WTC11 (cell line): ENCODE results near the gene PPARA. TPM values are rescaled to one million over a fixed set of nuclear protein-coding genes. Genes with fewer than 3 reads are reported as not detected.

Experiments used
- ATAC-seq: fragments of 200-7000 bp; cut with Tn5 transposase; 2 replicates; pipeline ENCODE4 v1.10.0; 2021; ENCODE audit warnings: mild to moderate bottlenecking, moderate library complexity
- CTCF ChIA-PET: fragments of 300-600 bp; sonication (Branson Sonifier 250); formaldehyde crosslinking; loops from one replicate; lab custom pipeline; 2021; ENCODE audit warnings: antibody characterized with exemption; lab: Charles Lee
- POLR2A ChIA-PET: fragments of 350-600 bp; sonication (Branson Sonifier 250); formaldehyde crosslinking; loops from one replicate; lab custom pipeline; 2021; ENCODE audit warnings: antibody characterized with exemption; lab: Charles Lee
- DNase-seq: peaks from one replicate; pipeline ENCODE4 v3.0.0; 2021; ENCODE audit warnings: low spot score
- H3K27ac Mint-ChIP-seq: 2 replicates; pipeline ENCODE4 v1.8.0; 2021; ENCODE audit warnings: mixed read lengths
- H3K27me3 Mint-ChIP-seq: 2 replicates; pipeline ENCODE4 v1.8.0; 2021; ENCODE audit warnings: low read depth, mild to moderate bottlenecking, moderate library complexity, mixed read lengths
- H3K36me3 Mint-ChIP-seq: 2 replicates; pipeline ENCODE4 v1.8.0; 2021; ENCODE audit warnings: mixed read lengths
- H3K4me1 Mint-ChIP-seq: 2 replicates; pipeline ENCODE4 v1.8.0; 2022; ENCODE audit warnings: mixed read lengths
- H3K4me3 Mint-ChIP-seq: 2 replicates; pipeline ENCODE4 v1.8.0; 2021; ENCODE audit warnings: mild to moderate bottlenecking, moderate library complexity, mixed read lengths
- H3K9me3 Mint-ChIP-seq: 2 replicates; pipeline ENCODE4 v1.8.0; 2021; ENCODE audit warnings: mixed read lengths
- ESRRA ChIP-seq: sonication (generic); formaldehyde crosslinking; IDR thresholded peaks from 2 replicates; pipeline ENCODE4 v1.8.1; 2022; ENCODE audit warnings: mild to moderate bottlenecking, missing genetic modification reagents, borderline replicate concordance
- FOXK1 ChIP-seq: sonication (generic); formaldehyde crosslinking; IDR thresholded peaks from 2 replicates; pipeline ENCODE4 v1.8.0; 2022; ENCODE audit warnings: mild to moderate bottlenecking, moderate library complexity, missing genetic modification reagents
- JUN ChIP-seq: sonication (generic); formaldehyde crosslinking; IDR thresholded peaks from 2 replicates; pipeline ENCODE4 v1.8.0; 2023; ENCODE audit warnings: mild to moderate bottlenecking, missing genetic modification reagents
- KAT7 ChIP-seq: sonication (generic); formaldehyde crosslinking; IDR thresholded peaks from 2 replicates; pipeline ENCODE4 v1.8.1; 2023; ENCODE audit warnings: missing genetic modification reagents, mild to moderate bottlenecking, borderline replicate concordance
- NFYB ChIP-seq: sonication (generic); formaldehyde crosslinking; conservative IDR thresholded peaks from 2 replicates; pipeline ENCODE4 v1.8.0; 2022; ENCODE audit warnings: low read depth, missing genetic modification reagents
- NR1H2 ChIP-seq: sonication (generic); formaldehyde crosslinking; IDR thresholded peaks from 2 replicates; pipeline ENCODE4 v1.9.0; 2021; ENCODE audit warnings: mild to moderate bottlenecking, moderate library complexity, missing genetic modification reagents
- PRRX2 ChIP-seq: fragments of 250-450 bp; sonication (Bioruptor Pico); IDR thresholded peaks from 2 replicates; pipeline ENCODE4 v1.8.0; 2021; ENCODE audit warnings: mild to moderate bottlenecking
- SOX15 ChIP-seq: fragments of 250-450 bp; sonication (Bioruptor Pico); IDR thresholded peaks from 2 replicates; pipeline ENCODE4 v1.9.0; 2021; ENCODE audit warnings: mild to moderate bottlenecking
- ZBTB21 ChIP-seq: sonication (generic); formaldehyde crosslinking; IDR thresholded peaks from 2 replicates; pipeline ENCODE4 v1.8.1; 2023; ENCODE audit warnings: mild to moderate bottlenecking, missing genetic modification reagents, borderline replicate concordance
- ZNF121 ChIP-seq: sonication (generic); formaldehyde crosslinking; IDR thresholded peaks from 2 replicates; pipeline ENCODE4 v1.8.0; 2023; ENCODE audit warnings: missing genetic modification reagents
- ZNF138 ChIP-seq: sonication (generic); formaldehyde crosslinking; conservative IDR thresholded peaks from 2 replicates; pipeline ENCODE4 v1.8.1; 2022; ENCODE audit warnings: mild to moderate bottlenecking, moderate library complexity, missing genetic modification reagents
- ZNF671 ChIP-seq: fragments of 250-450 bp; sonication (Bioruptor Pico); IDR thresholded peaks from 2 replicates; pipeline ENCODE4 v1.8.0; 2021; ENCODE audit warnings: mild to moderate bottlenecking
- total RNA-seq: library from RNA; stranded (reverse); gene quantifications from 3 replicates; pipeline ENCODE4 v1.2.3, GENCODE V29; 2021
- TF ChIP-seq, protein P1 (sequence below): sonication (generic); formaldehyde crosslinking; IDR thresholded peaks from 2 replicates; pipeline ENCODE4 v1.8.0; 2022; ENCODE audit warnings: mild to moderate bottlenecking, missing genetic modification reagents
- TF ChIP-seq, protein P2 (sequence below): sonication (generic); formaldehyde crosslinking; IDR thresholded peaks from 2 replicates; pipeline ENCODE4 v1.8.0; 2022; ENCODE audit warnings: missing genetic modification reagents
- TF ChIP-seq, protein P3 (sequence below): fragments of 250-450 bp; sonication (Bioruptor Pico); conservative IDR thresholded peaks from 2 replicates; pipeline ENCODE4 v1.9.0; 2021; ENCODE audit warnings: mild to moderate bottlenecking
- TF ChIP-seq, protein P4 (sequence below): sonication (generic); formaldehyde crosslinking; IDR thresholded peaks from 2 replicates; pipeline ENCODE4 v1.8.1; 2023; ENCODE audit warnings: mild to moderate bottlenecking, missing genetic modification reagents

Gene PPARA
- total RNA-seq, 1 experiment from 2014 or later, result 9.3 TPM

DNA sequence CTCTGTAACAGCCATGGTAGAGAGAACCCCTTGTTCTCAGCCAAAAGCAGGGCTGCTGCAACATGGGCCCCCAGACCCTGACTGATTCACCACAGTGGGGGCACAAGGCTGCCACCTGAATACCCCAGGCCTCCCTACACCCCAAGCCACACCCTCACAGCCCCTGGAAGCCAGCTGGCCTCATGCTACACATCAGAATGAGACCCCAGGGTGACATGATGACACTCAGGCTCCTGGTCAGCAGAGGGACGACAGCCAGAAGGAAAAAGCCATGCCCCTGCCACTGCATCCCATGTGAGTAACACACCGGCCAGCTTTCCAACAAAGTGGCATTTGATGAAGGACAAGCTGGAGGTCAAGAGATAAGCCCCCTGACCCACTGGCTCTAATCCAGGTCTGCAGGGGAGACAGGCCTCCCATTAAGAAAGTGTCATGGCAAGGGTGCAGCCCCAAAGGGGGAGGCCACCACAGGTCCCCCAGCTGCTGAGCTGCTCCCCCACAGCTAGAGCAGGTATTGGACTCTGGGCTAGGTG lies 97.2 kb downstream of the PPARA start:
- H3K36me3 Mint-ChIP-seq, result peaks cover 4% of the 10 kb centered on the region; the same call in 1 of the 2 replicates
- ATAC-seq, result no peak

DNA sequence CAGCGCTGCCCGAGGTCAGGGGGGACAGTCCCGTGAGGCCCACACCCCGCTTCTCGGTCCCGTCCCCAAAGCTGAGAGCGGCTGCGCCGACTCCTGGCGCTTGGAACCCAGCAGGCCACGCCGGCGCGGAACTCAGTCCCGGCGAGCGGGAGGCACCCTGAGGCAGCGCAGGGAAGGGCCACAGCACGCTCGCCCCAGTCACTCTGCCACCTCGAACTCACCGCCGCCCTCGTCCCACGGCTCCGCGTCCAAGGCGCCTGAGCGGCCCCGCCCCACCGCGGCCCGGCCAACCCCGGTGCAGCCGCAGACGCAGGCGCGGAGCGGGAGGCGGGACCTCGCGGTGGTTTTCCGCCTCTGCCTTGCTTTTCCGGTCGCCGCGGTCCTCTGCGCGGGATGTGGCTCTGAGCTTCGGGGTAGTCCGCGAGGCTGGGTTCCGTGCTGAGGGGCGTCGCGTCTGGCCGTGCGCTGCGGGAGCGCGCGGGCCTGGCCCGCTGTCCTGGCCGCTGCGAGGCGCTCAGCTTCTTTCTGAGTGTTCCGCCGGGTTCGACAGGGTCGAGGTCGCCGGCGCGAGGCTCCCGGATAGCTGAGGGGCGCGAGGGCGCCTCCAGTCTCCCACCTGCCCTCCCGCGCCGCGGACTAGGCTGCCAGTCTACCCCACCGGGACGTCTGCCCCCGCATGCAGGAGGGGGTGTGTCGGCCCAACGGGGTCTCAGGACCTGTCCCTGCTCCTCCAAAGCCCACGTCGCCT lies 99.9 kb downstream of the PPARA start, which contains the start of gene CDPF1:
TSS of gene CDPF1 (minus strand) at position 259 of the 748 bp plus-strand sequence. CDS start 2,009 bp downstream, outside the sequence.
- ATAC-seq, result peak; percentile 89
- Mint-ChIP-seq H3K27ac (no peak within 1 kb of the TSS), H3K4me3 (peak within 1 kb of the TSS; percentile 71), H3K36me3 (no peaks in the 10 kb centered on the region), H3K4me1 (peaks cover 13% of the 10 kb centered on the region), H3K27me3 (peaks cover 9% of the 10 kb centered on the region), H3K9me3 (no peaks in the 10 kb centered on the region)
- ChIA-PET CTCF (interaction anchor here (0.6 to 3.6 kb wide), 7 partner anchors 12 to 244 kb away, joined by 3 to 25 read pairs (median 6); partner anchors contain the start of genes GTSE1, PKDREJ and TTC38), POLR2A (interaction anchor here (1.4 kb wide), 1 partner anchor 13 kb away, joined by 4 read pairs; the partner anchor contains the start of gene PKDREJ)
- peak; percentile 85 for DNase-seq
- TF ChIP-seq ZNF138 (CRISPR knock-in tag), result peak; percentile 82; the same call in 1 of the 2 replicates
- TF ChIP-seq ESRRA, result peak; percentile 90
- no peak for TF ChIP-seq PRRX2
- no peak for TF ChIP-seq SOX15 (CRISPR knock-in tag)
- TF ChIP-seq, protein P1, sequence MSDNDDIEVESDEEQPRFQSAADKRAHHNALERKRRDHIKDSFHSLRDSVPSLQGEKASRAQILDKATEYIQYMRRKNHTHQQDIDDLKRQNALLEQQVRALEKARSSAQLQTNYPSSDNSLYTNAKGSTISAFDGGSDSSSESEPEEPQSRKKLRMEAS (CRISPR knock-in tag), result peak; percentile 98
- TF ChIP-seq JUN (CRISPR knock-in tag), result peak; percentile 95
- TF ChIP-seq, protein P2, sequence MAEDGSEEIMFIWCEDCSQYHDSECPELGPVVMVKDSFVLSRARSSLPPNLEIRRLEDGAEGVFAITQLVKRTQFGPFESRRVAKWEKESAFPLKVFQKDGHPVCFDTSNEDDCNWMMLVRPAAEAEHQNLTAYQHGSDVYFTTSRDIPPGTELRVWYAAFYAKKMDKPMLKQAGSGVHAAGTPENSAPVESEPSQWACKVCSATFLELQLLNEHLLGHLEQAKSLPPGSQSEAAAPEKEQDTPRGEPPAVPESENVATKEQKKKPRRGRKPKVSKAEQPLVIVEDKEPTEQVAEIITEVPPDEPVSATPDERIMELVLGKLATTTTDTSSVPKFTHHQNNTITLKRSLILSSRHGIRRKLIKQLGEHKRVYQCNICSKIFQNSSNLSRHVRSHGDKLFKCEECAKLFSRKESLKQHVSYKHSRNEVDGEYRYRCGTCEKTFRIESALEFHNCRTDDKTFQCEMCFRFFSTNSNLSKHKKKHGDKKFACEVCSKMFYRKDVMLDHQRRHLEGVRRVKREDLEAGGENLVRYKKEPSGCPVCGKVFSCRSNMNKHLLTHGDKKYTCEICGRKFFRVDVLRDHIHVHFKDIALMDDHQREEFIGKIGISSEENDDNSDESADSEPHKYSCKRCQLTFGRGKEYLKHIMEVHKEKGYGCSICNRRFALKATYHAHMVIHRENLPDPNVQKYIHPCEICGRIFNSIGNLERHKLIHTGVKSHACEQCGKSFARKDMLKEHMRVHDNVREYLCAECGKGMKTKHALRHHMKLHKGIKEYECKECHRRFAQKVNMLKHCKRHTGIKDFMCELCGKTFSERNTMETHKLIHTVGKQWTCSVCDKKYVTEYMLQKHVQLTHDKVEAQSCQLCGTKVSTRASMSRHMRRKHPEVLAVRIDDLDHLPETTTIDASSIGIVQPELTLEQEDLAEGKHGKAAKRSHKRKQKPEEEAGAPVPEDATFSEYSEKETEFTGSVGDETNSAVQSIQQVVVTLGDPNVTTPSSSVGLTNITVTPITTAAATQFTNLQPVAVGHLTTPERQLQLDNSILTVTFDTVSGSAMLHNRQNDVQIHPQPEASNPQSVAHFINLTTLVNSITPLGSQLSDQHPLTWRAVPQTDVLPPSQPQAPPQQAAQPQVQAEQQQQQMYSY (CRISPR knock-in tag), result peak; percentile 54; the same call in 1 of the 2 replicates
- TF ChIP-seq ZNF671 (CRISPR knock-in tag), result no peak
- TF ChIP-seq KAT7 (CRISPR knock-in tag), result peak; percentile 85

More for the DNA sequence above, 97.2 kb downstream of the PPARA start:
- no peak for TF ChIP-seq NR1H2 (CRISPR knock-in tag)
- TF ChIP-seq ZNF121, result no peak
- TF ChIP-seq, protein P2 (CRISPR knock-in tag), result no peak
- TF ChIP-seq, protein P3, sequence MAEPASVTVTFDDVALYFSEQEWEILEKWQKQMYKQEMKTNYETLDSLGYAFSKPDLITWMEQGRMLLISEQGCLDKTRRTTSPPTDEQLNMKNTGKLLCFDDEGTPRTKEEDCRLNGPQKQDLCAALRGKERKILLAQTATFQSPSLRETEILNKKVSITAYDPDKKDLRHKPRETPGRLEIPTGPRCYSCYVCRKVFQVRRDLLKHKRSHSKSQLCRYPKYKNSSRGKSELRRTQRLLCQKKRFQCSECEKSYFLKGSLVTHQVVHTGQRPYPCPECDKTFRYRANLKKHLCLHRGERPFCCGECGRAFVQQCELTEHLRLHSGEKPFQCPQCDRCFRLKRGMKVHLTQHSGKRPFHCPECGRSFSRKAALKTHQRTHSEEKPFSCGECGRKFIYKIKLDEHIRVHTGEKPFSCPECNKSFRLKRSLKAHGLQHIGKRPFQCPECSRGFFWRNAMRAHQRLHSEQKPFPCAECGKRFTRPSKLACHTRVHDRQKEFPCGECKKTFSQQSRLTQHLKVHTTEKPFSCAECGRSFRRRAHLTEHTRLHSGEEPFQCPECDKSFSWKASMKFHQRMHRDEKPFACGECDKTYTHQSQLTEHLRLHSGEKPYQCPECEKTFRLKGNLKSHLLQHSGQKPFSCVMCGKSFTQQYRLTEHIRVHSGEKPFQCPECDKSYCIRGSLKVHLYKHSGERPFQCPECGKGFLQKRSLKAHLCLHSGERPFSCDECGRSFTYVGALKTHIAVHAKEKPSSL (CRISPR knock-in tag), result no peak
- no peak for TF ChIP-seq FOXK1 (CRISPR knock-in tag)
- TF ChIP-seq, protein P4, sequence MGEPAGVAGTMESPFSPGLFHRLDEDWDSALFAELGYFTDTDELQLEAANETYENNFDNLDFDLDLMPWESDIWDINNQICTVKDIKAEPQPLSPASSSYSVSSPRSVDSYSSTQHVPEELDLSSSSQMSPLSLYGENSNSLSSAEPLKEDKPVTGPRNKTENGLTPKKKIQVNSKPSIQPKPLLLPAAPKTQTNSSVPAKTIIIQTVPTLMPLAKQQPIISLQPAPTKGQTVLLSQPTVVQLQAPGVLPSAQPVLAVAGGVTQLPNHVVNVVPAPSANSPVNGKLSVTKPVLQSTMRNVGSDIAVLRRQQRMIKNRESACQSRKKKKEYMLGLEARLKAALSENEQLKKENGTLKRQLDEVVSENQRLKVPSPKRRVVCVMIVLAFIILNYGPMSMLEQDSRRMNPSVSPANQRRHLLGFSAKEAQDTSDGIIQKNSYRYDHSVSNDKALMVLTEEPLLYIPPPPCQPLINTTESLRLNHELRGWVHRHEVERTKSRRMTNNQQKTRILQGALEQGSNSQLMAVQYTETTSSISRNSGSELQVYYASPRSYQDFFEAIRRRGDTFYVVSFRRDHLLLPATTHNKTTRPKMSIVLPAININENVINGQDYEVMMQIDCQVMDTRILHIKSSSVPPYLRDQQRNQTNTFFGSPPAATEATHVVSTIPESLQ, result no peak
- TF ChIP-seq NFYB (CRISPR knock-in tag), result no peak
- no peak for TF ChIP-seq ZBTB21 (CRISPR knock-in tag)
- no peaks in the 10 kb centered on the region for H3K9me3 Mint-ChIP-seq
- ChIA-PET POLR2A (no interaction called here), CTCF (interaction anchor here (3.6 kb wide), 1 partner anchor 15 kb away, joined by 25 read pairs; the partner anchor contains the start of gene PKDREJ)
- no peak for DNase-seq
- no peak overlapping the region for H3K27ac Mint-ChIP-seq
- no peak overlapping the region for H3K4me3 Mint-ChIP-seq
- peaks cover 13% of the 10 kb centered on the region for H3K4me1 Mint-ChIP-seq
- H3K27me3 Mint-ChIP-seq, result peaks cover 9% of the 10 kb centered on the region
